GM23338 (cell line): ENCODE results near the gene MACF1. TPM values are rescaled to one million over a fixed set of nuclear protein-coding genes. Genes with fewer than 3 reads are reported as not detected.
A peak's percentile ranks its signal among the peaks of the same experiment; 100 is the strongest.

Experiments used
- ATAC-seq: fragments of 200-7000 bp; cut with Tn5 transposase; 3 replicates; pipeline ENCODE4 v1.9.1; 2020
- DNase-seq: peaks from one replicate; pipeline ENCODE4 v3.0.0-alpha.2; 2015; ENCODE audit warnings: low spot score
- H2AFZ ChIP-seq: fragments of 200-600 bp; sonication (generic); 2 replicates; pipeline ENCODE4 v1.8.0; 2016; ENCODE audit warnings: antibody characterized with exemption, mild to moderate bottlenecking, moderate library complexity
- H3F3A ChIP-seq: fragments of 200-600 bp; sonication (generic); replicated peaks from 2 replicates; pipeline ENCODE4 v1.8.0; 2017; ENCODE audit warnings: antibody characterized with exemption, mixed run types, low read depth
- H3K27ac ChIP-seq: fragments of 200-600 bp; sonication (generic); 2 replicates; pipeline ENCODE4 v1.6.1; 2016; ENCODE audit warnings: low read depth
- H3K27me3 ChIP-seq: fragments of 200-600 bp; sonication (generic); 2 replicates; pipeline ENCODE4 v1.8.0; 2016; ENCODE audit warnings: mild to moderate bottlenecking, mixed run types, moderate library complexity; ENCODE audit not compliant: insufficient read depth
- H3K36me3 ChIP-seq: fragments of 200-600 bp; sonication (generic); 2 replicates; pipeline ENCODE4 v1.8.0; 2016; ENCODE audit warnings: mild to moderate bottlenecking; ENCODE audit not compliant: insufficient read depth
- H3K4me1 ChIP-seq: fragments of 200-600 bp; sonication (generic); 2 replicates; pipeline ENCODE4 v1.8.0; 2016; ENCODE audit warnings: mild to moderate bottlenecking, moderate library complexity; ENCODE audit not compliant: insufficient read depth
- H3K4me2 ChIP-seq: fragments of 200-600 bp; sonication (generic); 2 replicates; pipeline ENCODE4 v1.7.1; 2017; ENCODE audit warnings: mixed run types
- H3K4me3 ChIP-seq: fragments of 200-600 bp; sonication (generic); 2 replicates; pipeline ENCODE4 v1.6.1; 2016; ENCODE audit warnings: mixed run types
- H3K79me2 ChIP-seq: fragments of 200-600 bp; sonication (generic); replicated peaks from 2 replicates; pipeline ENCODE4 v1.8.0; 2017; ENCODE audit warnings: mild to moderate bottlenecking; ENCODE audit not compliant: insufficient read depth
- H3K9me2 ChIP-seq: fragments of 200-600 bp; sonication (generic); 2 replicates; pipeline ENCODE4 v1.8.0; 2017; ENCODE audit not compliant: insufficient read depth
- H4K20me1 ChIP-seq: fragments of 200-600 bp; sonication (generic); replicated peaks from 2 replicates; pipeline ENCODE4 v1.8.0; 2017; ENCODE audit warnings: mild to moderate bottlenecking; ENCODE audit not compliant: insufficient read depth
- H3K27ac Mint-ChIP-seq: 2 replicates; pipeline ENCODE4 v1.8.0; 2020; ENCODE audit warnings: inconsistent platforms, mild to moderate bottlenecking, moderate library complexity, mixed read lengths
- H3K27me3 Mint-ChIP-seq: 3 replicates; pipeline ENCODE4 v1.8.0; 2022; ENCODE audit warnings: low read depth, mild to moderate bottlenecking, moderate library complexity, mixed read lengths, inconsistent platforms; ENCODE audit not compliant: insufficient read depth, poor library complexity
- H3K36me3 Mint-ChIP-seq: 3 replicates; pipeline ENCODE4 v1.8.0; 2021; ENCODE audit warnings: low read depth, mild to moderate bottlenecking, inconsistent platforms, moderate library complexity, mixed read lengths
- H3K4me1 Mint-ChIP-seq: 3 replicates; pipeline ENCODE4 v1.8.0; 2020; ENCODE audit warnings: mild to moderate bottlenecking, inconsistent platforms, mixed read lengths
- H3K4me3 Mint-ChIP-seq: 3 replicates; pipeline ENCODE4 v1.8.0; 2021; ENCODE audit warnings: moderate library complexity, mild to moderate bottlenecking, inconsistent platforms, mixed read lengths
- H3K9me3 Mint-ChIP-seq: 3 replicates; pipeline ENCODE4 v1.8.0; 2020; ENCODE audit warnings: moderate library complexity, mild to moderate bottlenecking, inconsistent platforms, mixed read lengths
- CREB1 ChIP-seq: fragments of 250-450 bp; sonication (Bioruptor Pico); IDR thresholded peaks from 2 replicates; pipeline ENCODE4 v1.5.0; 2020; ENCODE audit warnings: low read depth, mild to moderate bottlenecking, moderate library complexity
- CTCF ChIP-seq, 2 experiments: fragments of 200-600 bp in 1 of 2; sonication (generic) in 1 of 2; conservative IDR thresholded peaks; 2 replicates each; pipeline versions ENCODE4 v1.5.1 to v1.6.1; 2016 to 2017; ENCODE audit warnings: antibody characterized with exemption in 2 of 2, low read depth in 2 of 2, mild to moderate bottlenecking in 2 of 2, moderate library complexity in 1 of 2
- ETS1 ChIP-seq: IDR thresholded peaks from 2 replicates; pipeline ENCODE4 v1.6.1; 2016; ENCODE audit warnings: antibody characterized with exemption
- EZH2phosphoT487 ChIP-seq: fragments of 200-600 bp; sonication (generic); IDR thresholded peaks from one replicate; pipeline ENCODE4 v1.8.1; 2018; ENCODE audit warnings: antibody characterized with exemption; ENCODE audit not compliant: unreplicated experiment
- JUNB ChIP-seq: IDR thresholded peaks from one replicate; pipeline ENCODE4 v1.6.1; 2016; ENCODE audit warnings: antibody characterized with exemption; ENCODE audit not compliant: unreplicated experiment
- NANOG ChIP-seq: IDR thresholded peaks from 2 replicates; pipeline ENCODE4 v1.6.1; 2016; ENCODE audit warnings: antibody characterized with exemption, borderline replicate concordance
- POLR2AphosphoS5 ChIP-seq: IDR thresholded peaks from 2 replicates; pipeline ENCODE4 v1.6.1; 2016; ENCODE audit warnings: antibody characterized with exemption, low read depth
- STAT1 ChIP-seq: IDR thresholded peaks from one replicate; pipeline ENCODE4 v1.6.1; 2016; ENCODE audit warnings: antibody characterized with exemption; ENCODE audit not compliant: unreplicated experiment
- ZNF114 ChIP-seq: fragments of 250-450 bp; sonication (Bioruptor Pico); IDR thresholded peaks from 2 replicates; pipeline ENCODE4 v1.5.0; 2020; ENCODE audit warnings: mild to moderate bottlenecking, moderate library complexity
- ZNF331 ChIP-seq: fragments of 250-450 bp; sonication (Bioruptor Pico); IDR thresholded peaks from 2 replicates; pipeline ENCODE4 v1.5.0; 2020; ENCODE audit warnings: low read depth, mild to moderate bottlenecking, moderate library complexity
- ZNF462 ChIP-seq: fragments of 250-450 bp; sonication (Bioruptor Pico); IDR thresholded peaks from 2 replicates; pipeline ENCODE4 v1.5.0; 2020; ENCODE audit warnings: mild to moderate bottlenecking, moderate library complexity
- polyA plus RNA-seq: library from polyadenylated mRNA; unstranded; fragments of >200 nt; fragmentation: Nextera tagmentation; extraction: Ambion mirVana; gene quantifications from 2 replicates; pipeline ENCODE4 v1.2.1, GENCODE V29; 2016
- total RNA-seq: library from RNA; depleted of rRNA; stranded (reverse); fragments of >200 nt; shearing (Covaris generic); gene quantifications from 2 replicates; pipeline ENCODE4 v1.2.3, GENCODE V29; 2014
- TF ChIP-seq, protein P1 (sequence below): IDR thresholded peaks from one replicate; pipeline ENCODE4 v1.6.1; 2018; ENCODE audit warnings: antibody characterized with exemption; ENCODE audit not compliant: unreplicated experiment

MACF1 gene
- total and polyA plus RNA-seq, 2 experiments from 2014 or later, result 104 to 399 TPM

DNA sequence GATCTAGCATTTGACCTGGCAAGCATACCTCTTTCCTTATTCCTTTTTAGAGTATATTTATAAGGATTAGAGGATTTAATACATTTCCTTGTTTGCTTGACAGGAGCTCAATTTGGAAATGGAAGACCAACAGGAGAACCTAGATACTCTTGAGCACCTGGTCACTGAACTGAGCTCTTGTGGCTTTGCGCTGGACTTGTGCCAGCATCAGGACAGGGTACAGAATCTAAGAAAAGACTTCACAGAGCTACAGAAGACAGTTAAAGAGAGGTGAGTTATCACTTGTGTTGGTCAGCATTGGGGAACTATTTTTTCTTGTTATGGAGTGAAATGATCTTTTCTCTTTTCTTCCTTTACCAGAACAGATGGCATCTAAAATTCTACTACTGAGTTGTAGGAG, 163.6 kb downstream of the MACF1 start (continued):
- TF ChIP-seq ZNF462 (CRISPR knock-in tag) (no peak), NANOG (no peak), ZNF331 (no peak), ETS1 (no peak)

- no peaks in the 10 kb centered on the region for H3K9me2 ChIP-seq
- peak overlapping the region; percentile 68 for H3K27ac ChIP-seq
- no peak overlapping the region for H3K4me3 ChIP-seq
- no peak overlapping the region for H3K4me2 ChIP-seq
- H3K9me3 Mint-ChIP-seq, result no peaks in the 10 kb centered on the region
- H2AFZ ChIP-seq, result no peak overlapping the region
- H3K4me1 Mint-ChIP-seq, result no peaks in the 10 kb centered on the region
- H3K79me2 ChIP-seq, result no peaks in the 10 kb centered on the region
- DNase-seq, result peak; percentile 36
- H3K36me3 Mint-ChIP-seq, result peaks cover 69% of the 10 kb centered on the region
- H3K4me3 Mint-ChIP-seq, result no peak overlapping the region
- 0 out of 2 replicates have a peak, but pooled peaks cover 8% of the 10 kb centered on the region for H4K20me1 ChIP-seq
- no peaks in the 10 kb centered on the region for H3K27me3 ChIP-seq
- peak overlapping the region; percentile 42; the same call in 1 of the 2 replicates for H3K27ac Mint-ChIP-seq
- H3K4me1 ChIP-seq, result no peaks in the 10 kb centered on the region
- H3K27me3 Mint-ChIP-seq, result peaks cover 8% of the 10 kb centered on the region
- peaks cover 41% of the 10 kb centered on the region for H3K36me3 ChIP-seq
- peak; percentile 53; the same call in 2 of the 3 replicates for ATAC-seq
- H3F3A ChIP-seq, result no peaks in the 10 kb centered on the region
- TF ChIP-seq ETS1, result no peak
- TF ChIP-seq ZNF114 (CRISPR knock-in tag), result no peak
- no peak for TF ChIP-seq STAT1
- no peak for TF ChIP-seq CTCF (conservative IDR thresholded peaks at IDR 0.05; ENCODE audit: low read depth in 2 of 2)
- no peak for TF ChIP-seq JUNB
- no peak for TF ChIP-seq EZH2phosphoT487
- no peak for TF ChIP-seq ZNF331
- no peak for TF ChIP-seq CREB1 (CRISPR knock-in tag)
- TF ChIP-seq, protein P1, sequence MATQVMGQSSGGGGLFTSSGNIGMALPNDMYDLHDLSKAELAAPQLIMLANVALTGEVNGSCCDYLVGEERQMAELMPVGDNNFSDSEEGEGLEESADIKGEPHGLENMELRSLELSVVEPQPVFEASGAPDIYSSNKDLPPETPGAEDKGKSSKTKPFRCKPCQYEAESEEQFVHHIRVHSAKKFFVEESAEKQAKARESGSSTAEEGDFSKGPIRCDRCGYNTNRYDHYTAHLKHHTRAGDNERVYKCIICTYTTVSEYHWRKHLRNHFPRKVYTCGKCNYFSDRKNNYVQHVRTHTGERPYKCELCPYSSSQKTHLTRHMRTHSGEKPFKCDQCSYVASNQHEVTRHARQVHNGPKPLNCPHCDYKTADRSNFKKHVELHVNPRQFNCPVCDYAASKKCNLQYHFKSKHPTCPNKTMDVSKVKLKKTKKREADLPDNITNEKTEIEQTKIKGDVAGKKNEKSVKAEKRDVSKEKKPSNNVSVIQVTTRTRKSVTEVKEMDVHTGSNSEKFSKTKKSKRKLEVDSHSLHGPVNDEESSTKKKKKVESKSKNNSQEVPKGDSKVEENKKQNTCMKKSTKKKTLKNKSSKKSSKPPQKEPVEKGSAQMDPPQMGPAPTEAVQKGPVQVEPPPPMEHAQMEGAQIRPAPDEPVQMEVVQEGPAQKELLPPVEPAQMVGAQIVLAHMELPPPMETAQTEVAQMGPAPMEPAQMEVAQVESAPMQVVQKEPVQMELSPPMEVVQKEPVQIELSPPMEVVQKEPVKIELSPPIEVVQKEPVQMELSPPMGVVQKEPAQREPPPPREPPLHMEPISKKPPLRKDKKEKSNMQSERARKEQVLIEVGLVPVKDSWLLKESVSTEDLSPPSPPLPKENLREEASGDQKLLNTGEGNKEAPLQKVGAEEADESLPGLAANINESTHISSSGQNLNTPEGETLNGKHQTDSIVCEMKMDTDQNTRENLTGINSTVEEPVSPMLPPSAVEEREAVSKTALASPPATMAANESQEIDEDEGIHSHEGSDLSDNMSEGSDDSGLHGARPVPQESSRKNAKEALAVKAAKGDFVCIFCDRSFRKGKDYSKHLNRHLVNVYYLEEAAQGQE, result no peak
- TF ChIP-seq POLR2AphosphoS5, result no peak
Observed at GRCh38 chr1:39369565-39369964, 165.1 kb downstream of the MACF1 start.
